GM20431 (cell line): ENCODE results near the gene RNU6-8.

Experiments used
- in situ Hi-C: fragments of 300-500 bp; cut with MseI, MboI; formaldehyde crosslinking; loops from one replicate; pipeline ENCODE4 v1.15.0; 2020; ENCODE audit warnings: low sequenced_read_pairs; ENCODE audit not compliant: unreplicated experiment

Gene RNU6-8

DNA sequence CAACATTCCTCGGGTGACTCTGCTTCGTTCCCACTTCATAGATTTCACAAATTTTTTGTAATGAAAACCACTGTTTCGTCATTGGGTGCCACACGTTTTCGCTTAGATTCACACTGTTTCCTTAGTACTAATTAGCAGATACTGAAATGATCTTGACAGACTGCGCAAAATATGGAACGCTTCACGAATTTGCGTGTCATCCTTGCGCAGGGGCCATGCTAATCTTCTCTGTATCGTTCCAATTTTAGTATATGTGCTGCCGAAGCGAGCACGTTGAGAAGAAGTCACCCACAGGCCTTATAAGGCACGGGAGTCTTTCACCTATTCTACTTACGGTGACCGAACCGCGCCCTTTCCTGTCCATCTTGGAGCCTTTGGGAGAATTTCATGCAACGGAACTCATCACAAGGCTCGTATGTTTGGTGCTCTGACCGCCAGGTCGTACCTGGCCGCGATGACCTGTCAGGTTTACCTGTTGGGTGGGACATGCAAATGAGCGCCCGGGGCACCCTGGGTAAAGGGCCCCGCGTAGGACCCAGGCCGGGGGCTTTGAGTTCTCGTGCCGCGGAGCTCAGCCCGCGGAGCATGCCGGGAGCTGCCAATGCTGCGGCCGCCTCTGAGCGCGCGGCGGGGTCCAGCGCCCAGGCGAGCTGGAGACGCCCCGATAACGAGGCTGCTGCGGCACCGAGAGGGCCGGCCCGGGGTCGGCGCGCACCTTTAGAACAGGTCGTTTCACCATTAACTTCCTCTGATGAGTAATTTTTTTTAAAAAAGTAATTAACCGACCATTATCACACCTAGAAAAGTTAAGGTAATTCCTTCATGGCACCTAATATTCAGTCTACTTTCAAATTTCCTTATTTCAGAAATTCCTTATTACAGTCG, at the start of gene RNU6-8:
Gene RNU6-8 (minus strand): TSS at position 272 of the 885 bp plus-strand sequence.
- in situ Hi-C loops: no loop called here

DNA sequence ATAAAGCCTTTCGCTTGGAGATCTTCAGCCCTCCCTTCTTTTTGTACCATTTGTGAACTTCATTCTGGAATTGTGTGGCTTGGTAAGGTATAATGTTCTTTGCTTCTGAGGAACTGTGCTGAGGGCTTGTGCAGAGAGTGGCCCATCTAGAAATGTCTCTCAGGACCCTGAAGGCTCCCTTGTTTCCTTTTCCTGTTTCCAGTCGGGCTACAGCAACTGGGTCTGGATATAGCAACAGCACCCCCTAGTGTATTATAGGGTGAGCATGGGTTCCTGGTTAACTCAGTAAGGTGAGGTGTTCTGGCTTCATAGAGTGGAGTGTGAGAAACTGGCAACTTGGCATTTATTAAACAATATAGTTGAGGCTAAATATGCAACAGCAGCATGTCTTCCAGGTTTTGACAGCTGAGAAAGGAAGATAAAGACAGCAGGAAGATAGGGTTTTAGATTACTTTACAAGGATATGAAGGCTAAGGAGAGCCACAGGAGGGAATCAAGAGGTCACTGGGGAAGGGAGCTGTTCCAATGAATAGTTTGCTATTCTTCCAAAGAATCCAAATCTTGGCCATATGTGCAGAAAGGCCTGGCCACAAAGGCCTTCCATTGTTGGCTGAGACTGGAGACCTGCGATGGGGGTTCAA, 49.1 kb upstream of the RNU6-8 start:
- in situ Hi-C loops: loop anchor here (10.0 to 25.0 kb wide), 2 partner anchors 177 to 340 kb away; partner anchors contain the start of gene ARHGAP5

DNA sequence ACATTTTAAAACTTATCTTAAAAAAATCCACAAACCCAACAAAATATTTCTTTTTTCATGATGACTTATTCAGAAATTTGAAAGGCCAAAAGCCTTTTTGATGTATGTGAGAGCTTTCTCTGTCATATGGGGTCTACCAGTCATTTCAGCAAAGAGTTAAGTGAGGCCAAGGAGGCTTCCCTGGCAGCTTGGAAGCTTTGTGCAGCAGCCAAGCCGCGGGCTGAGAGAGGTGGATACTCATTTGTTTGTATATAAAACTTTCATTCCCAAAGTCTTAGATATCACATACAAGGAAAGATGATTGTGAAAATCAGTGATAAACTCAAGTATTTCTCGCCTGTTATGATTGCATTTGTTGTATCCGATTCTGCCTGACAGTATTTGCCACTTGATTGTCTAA, 48.5 kb upstream of the RNU6-8 start:
- in situ Hi-C loops: loop anchor here (10.0 to 25.0 kb wide), 2 partner anchors 177 to 339 kb away; partner anchors contain the start of gene ARHGAP5

DNA sequence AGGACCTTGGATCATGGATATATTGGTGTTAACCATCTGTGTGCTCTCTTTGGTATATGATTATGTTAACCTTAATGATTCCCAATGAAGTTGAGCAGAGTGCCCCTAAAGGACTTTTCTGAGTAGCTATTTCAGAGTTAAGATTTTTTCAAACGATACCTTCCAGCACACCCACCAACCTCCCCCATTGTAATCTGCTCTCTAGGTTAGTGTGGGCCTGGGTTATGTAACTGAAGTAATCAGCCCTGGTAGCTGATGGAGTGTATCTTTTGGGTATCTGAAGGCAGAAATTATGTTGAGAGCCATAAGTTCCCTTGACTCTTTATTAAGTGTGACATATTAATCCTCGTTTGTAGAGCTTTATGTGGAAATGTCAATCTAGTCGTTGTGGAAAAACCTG, 47.6 kb upstream of the RNU6-8 start:
- in situ Hi-C loops: loop anchor here (10.0 to 25.0 kb wide), 2 partner anchors 176 to 338 kb away; partner anchors contain the start of gene ARHGAP5

DNA sequence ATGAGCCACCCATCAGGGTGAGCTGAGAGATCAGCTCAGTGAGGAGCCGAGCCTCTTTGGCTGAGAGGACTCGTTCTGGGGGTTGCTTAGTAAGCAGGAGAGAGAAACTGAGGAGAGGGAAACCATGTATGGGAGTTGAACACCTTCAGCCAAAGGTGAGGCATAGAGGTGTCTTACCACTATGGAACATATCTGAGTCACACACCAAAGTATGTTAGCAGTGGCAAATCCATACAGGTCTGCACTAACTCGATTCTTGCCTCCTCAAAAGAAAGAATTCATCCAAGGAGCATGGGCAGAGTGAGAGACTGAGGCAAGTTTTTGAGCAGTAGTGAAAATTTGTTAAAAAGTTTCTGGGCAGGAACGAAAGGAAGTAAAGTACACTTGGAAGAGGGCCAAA, 46.7 kb upstream of the RNU6-8 start:
- in situ Hi-C loops: loop anchor here (10.0 to 25.0 kb wide), 3 partner anchors 175 to 737 kb away; partner anchors contain the start of gene ARHGAP5

DNA sequence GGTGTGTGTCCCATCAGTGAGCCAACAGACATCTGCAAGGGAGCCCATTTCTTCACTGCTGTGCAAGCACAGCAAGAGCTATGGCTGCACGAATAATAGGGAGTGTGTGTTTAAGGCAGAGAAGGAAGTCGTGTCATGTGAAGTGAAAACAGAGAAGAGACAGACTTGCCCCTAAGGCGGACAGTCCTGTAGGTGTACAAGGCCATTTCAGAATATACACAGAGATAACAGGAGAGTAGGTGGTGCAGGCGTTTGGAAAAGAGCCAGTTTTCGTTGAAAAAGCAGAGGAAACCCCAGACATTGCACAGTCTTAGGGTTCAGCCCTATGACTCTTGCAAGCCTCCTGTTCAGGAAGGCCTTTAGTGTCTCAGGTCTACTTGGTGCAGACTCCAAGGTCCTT, 46.3 kb upstream of the RNU6-8 start:
- in situ Hi-C loops: loop anchor here (25.0 kb wide), 1 partner anchor 737 kb away; no protein-coding TSS in a partner anchor

DNA sequence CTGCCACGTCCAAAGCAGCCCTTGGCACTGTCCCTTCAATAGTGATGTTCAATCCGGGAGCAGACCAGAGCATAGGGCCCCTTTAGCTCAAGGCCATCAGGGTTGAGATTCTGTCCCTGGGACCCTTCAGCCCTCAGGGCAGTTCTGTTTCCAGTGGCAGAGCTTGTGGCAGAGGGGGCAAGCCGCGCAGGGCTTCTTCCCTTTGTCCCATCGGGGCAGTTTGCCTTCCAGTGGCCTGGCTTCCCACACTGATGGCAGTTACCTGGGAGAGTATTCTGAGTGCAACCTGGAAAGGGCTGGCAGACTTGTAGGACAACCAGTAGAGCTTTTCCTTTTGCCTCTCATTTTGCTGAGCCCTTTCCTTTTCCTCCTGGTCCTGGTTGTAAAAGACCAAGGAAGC, 43.7 kb upstream of the RNU6-8 start:
- in situ Hi-C loops: loop anchor here (25.0 kb wide), 1 partner anchor 734 kb away; no protein-coding TSS in a partner anchor

DNA sequence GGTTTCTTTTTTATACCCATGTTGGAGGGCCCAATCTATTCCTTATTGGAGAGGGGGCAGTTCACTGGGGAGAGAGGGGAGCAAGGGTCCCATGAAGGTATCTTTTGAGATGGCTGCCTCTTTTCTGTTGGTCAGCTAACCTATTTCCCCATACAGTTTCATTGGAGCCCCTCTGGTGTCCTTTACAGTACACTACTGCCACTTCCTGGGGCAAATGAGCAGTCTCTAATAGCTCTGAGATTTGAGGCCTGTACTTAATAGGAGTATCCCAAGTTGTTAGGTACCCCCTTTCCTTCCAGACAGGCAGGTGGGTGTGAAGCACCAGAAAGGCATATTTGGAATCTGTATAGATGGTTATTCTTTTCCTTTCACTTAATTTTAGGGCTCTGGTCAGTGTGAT, 41.3 kb upstream of the RNU6-8 start:
- in situ Hi-C loops: loop anchor here (25.0 kb wide), 1 partner anchor 732 kb away; no protein-coding TSS in a partner anchor

DNA sequence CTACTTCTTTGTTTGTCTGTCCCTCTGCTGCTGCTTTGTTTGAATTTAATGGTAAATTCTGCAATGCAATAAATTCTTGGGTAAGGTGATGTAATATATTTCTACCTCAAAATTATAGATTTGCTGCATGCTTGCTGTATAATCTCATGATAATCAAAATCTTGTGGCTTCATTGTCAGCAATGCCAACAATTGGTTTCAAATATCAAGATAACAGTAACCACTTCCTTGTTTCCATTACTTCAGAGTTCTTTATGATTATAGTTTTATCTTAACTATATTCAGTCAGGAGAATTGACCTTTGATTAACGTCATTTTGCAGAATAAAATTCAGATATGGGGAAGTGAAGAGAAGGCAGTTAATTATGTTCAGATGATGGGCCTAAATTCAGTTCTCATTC, 30.2 kb upstream of the RNU6-8 start:
- in situ Hi-C loops: loop anchor here (25.0 kb wide), 1 partner anchor 721 kb away; no protein-coding TSS in a partner anchor

DNA sequence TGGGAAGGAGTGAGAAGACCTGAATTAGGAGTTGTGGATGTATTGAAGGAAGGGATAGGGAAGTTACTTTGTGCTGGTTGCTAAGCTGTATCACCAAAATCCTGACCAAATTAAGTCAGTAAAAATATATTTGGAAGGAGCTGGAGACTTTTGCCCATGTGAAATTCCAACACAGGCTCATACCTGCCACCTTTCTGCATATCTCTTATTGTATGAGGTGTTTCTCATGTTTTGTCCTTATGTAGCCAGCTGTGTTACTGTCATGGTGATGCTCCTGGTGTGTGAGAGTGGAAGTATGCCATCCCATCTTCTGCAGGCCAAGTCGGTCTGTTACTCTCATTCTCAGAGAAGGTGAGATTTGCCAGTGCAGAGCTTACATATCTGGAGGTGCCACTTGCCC, 29.4 kb upstream of the RNU6-8 start:
- in situ Hi-C loops: loop anchor here (25.0 kb wide), 1 partner anchor 720 kb away; no protein-coding TSS in a partner anchor

DNA sequence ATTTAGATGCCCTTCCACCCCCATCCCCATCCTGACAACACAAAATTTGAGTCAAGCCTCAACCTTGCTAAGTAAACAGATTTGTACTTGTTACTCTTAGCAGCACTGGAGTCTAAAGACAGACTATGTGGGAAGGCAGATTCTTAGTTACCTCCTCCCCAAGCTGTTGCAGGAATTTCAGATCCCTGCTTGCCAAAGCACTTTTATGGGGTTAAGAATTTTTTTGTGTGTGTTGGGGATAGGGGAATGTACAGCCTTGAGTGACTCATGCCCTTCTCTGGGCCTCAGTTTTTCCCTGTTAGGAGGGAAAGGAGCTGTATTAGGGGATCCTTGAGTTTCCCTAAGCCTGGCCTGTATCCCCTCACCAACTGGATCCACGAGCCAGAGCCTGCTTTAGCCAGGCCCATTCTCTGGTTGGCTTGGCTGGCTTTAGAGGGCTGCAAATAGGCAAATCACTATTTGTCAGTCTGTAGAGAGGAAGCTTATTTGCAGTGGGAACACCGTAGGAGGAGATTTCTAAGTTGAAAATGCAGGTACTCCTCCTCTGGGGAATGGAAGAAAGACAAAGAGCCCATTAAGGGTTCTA, 27.7 kb upstream of the RNU6-8 start:
- in situ Hi-C loops: loop anchor here (25.0 kb wide), 1 partner anchor 718 kb away; no protein-coding TSS in a partner anchor

DNA sequence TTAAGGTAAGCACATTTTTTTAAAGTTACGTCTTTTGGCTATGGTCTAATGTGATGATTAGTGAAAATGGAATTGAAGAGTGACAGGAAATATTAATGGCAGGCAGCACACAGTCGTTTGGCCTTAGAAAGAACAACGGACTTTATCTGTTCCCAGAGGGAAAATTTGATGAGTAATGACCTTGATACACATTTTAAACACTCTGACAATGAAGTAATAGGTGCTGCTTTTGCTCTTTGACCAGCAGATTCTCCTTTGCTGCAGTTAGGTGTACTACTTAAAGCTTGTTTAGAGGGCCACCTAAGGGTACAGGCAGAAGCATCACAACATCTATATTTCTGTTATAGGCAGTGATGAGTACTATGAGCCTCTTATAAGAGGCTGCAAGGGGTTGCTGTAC, 27.1 kb upstream of the RNU6-8 start:
- in situ Hi-C loops: loop anchor here (25.0 kb wide), 1 partner anchor 718 kb away; no protein-coding TSS in a partner anchor

DNA sequence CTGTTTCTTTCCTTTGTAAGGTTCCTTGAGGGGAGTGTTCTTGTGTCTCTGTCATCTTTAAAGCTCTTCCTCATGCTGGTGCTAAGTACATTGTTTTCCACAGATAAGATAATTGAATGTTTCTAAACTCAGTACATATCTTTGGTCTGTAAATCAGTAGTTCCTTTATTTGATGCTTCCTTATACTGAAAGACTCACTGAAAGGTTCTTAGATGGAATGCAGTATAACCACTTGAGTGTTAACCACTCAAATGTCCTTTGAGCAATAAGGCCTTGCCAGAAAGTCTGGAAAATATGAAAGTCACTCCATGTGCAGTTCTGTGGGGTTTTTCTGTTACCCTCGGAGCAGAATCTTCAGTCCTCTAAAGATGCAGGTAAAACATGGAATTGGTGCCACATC, 23.0 kb upstream of the RNU6-8 start:
- in situ Hi-C loops: loop anchor here (25.0 kb wide), 1 partner anchor 714 kb away; no protein-coding TSS in a partner anchor

DNA sequence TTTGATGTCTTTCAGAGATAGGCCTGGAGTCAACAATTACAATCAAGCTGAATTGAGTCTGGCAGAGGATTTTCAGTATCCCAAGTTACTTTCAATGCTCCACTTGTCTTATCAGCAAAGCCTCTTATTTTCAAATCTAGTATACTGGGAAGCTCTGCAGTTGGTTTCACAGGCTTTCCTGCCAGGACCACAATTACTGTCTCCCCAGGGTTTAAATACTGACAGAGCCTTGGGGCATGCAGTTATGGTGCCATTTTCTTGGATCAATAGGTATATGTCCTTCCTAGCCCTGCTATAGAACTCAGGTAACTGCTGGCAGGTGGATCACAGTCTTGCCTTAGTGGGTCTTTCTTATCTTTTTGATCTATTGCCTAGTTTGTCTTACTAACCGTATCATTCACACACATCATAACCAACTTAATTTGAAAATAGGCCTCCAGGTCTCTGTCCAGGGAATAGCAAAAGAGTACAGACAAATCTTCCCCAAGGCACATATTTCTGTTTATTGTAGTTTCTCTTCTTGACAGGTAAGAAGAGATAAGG, 22.4 kb upstream of the RNU6-8 start:
- in situ Hi-C loops: loop anchor here (25.0 kb wide), 1 partner anchor 713 kb away; no protein-coding TSS in a partner anchor

DNA sequence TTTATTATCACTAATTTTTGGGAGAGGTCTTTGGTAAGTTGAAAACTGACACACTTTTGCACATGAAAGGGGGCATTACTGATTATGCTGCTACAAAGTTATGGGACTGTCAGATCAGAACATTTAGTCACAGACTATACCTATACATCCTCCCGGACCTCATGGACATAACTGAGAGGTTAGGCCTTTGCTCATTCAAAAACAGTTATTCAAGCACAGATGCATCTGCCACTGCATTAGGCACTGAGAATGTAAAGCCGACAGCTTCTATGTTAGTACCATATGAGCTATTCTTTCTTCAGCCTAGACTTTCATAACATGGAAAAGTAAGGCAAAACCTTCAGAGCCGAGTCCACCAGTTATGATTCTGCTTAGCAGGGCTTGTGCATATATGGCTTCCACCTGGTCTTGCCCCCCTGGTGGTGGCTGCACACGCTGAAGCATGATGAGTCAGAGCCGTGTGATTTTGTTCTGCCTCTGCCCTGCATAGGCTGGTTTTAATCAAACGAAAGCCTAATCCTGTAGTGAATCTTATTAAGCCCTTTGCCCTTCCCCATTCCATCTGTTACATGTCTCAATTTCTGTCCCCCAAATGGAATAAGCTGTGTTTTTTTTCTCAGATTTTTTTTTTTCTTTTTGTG, 21.8 kb upstream of the RNU6-8 start:
- in situ Hi-C loops: loop anchor here (25.0 kb wide), 1 partner anchor 713 kb away; no protein-coding TSS in a partner anchor

DNA sequence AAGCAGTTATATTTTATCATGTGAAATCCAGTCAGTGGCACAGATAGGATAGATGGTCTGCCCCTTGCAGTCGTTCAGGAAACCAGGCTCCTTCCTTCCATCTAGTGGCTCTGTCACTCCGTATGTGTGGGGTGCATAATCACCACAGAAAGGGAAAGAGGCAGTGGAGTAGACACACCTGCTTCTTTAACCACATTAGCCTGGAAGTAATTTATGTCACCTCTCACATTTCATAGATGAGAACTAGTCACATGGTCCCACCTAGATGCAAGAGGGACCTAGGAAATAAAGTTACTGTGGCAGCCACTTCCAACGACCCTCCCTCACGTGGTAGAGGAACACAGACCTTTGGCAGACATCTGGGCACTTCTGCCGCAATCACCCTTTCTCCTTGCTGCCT, 14.2 kb upstream of the RNU6-8 start:
- in situ Hi-C loops: no loop called here

DNA sequence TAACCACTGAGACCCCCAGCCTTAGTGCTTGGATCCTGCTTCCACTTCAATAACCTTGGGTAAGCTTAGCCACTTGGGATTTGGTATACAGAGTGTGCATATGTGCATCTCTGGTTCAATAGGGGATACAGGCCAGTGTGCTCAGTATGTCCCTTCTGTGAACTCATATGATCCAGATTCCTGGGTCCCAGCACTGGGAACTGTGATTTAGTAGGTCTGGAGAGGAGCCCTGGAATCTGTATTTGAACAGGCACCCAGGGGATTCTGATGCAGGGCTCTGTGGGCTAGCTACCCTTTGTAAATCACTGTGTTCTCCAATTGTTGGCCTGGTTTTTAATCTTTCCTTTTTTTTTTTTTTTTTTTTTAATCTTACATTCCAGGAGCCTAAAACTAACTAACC, 9.8 kb upstream of the RNU6-8 start:
- in situ Hi-C loops: no loop called here

DNA sequence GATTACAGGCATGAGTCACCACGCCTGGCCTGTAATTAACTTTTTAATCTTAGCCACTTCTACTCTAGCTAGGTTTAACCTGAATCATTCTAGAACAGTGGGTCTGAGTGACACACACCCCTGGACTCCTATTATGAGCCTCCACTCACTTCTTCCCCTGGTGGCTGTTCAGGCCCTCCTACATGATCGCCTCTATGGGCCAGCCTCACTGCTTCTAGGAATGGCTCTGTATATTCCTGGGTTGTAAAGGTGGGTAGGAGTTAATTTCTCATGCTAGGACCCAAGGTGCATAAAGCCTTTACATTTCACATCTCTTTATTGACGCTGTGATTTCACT, 8.0 kb upstream of the RNU6-8 start:
- in situ Hi-C loops: no loop called here

DNA sequence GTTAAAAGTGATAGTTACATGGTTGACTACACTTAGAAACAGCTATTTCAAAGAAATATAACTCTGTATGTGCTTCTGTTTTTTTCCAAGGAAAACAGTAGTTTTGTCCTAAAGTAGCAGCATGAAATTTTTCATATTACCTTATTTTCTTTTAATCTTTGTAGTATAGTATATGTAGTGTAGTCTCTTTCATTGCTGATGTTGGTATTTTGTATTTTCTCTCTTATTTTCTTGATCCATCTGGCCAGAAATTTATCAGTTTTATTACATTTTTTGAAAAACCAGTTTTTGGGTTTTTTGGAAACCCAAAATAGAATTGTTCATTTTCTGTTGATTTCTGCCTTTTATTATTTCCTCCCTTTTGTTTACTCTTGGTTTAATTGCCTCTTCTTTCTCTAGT, 6.4 kb upstream of the RNU6-8 start:
- in situ Hi-C loops: no loop called here
